NCI-H2029 treated with DMSO at 0.1 percent for 48 hours (cell line): Measurements from ENCODE around the gene PRKCA.

Experiments used
- DNase-seq: peaks from one replicate; lab custom pipeline; 2025; lab: John Stamatoyannopoulos, UW

The PRKCA gene

GRCh38 chr17:66625311-66625767, 322.9 kb downstream of the PRKCA start:
- DNase-seq, result peak; percentile 8

- no peak for DNase-seq
Measured at GRCh38 chr17:66627985-66628384, 325.6 kb downstream of the PRKCA start.

GRCh38 chr17:66629762-66630161, 327.3 kb downstream of the PRKCA start:
- no peak for DNase-seq

- DNase-seq, result no peak
Measured at GRCh38 chr17:66630379-66630778, 328.0 kb downstream of the PRKCA start.

- DNase-seq, result no peak
Measured at GRCh38 chr17:66630828-66631472, 328.5 kb downstream of the PRKCA start.

GRCh38 chr17:66632731-66633130, 330.3 kb downstream of the PRKCA start:
- DNase-seq, result no peak

- DNase-seq, result no peak
Measured at GRCh38 chr17:66633317-66633965, 331.0 kb downstream of the PRKCA start.

GRCh38 chr17:66634193-66634592, 331.8 kb downstream of the PRKCA start:
- no peak for DNase-seq

GRCh38 chr17:66635386-66636045, 333.1 kb downstream of the PRKCA start:
- DNase-seq, result no peak

- DNase-seq, result no peak
Measured at GRCh38 chr17:66636111-66636510, 333.7 kb downstream of the PRKCA start.

- DNase-seq, result no peak
Measured at GRCh38 chr17:66637491-66637890, 335.1 kb downstream of the PRKCA start.

GRCh38 chr17:66638707-66639479, 336.5 kb downstream of the PRKCA start:
- DNase-seq, result no peak

- DNase-seq, result no peak
Measured at GRCh38 chr17:66643815-66644710, 341.6 kb downstream of the PRKCA start.

GRCh38 chr17:66645259-66645658, 342.8 kb downstream of the PRKCA start:
- DNase-seq, result no peak

GRCh38 chr17:66647391-66647983, 345.1 kb downstream of the PRKCA start:
- DNase-seq, result no peak

GRCh38 chr17:66649818-66650543, 347.6 kb downstream of the PRKCA start:
- DNase-seq, result no peak

- no peak for DNase-seq
Measured at GRCh38 chr17:66650544-66650877, 348.1 kb downstream of the PRKCA start.

GRCh38 chr17:66652840-66653507, 350.6 kb downstream of the PRKCA start:
- DNase-seq, result no peak

- no peak for DNase-seq
Measured at GRCh38 chr17:66654106-66654740, 351.8 kb downstream of the PRKCA start.
